Activated CD4-positive, alpha-beta T cell treated with anti-CD3 and anti-CD28 coated beads, Interleukin-2, amount 10 ng/mL, durations not matched to agents 24 days and 14 days (primary cell): ENCODE results near the gene NEBL. TPM values are rescaled to one million over a fixed set of nuclear protein-coding genes. Genes with fewer than 3 reads are reported as not detected.

Experiments used
- DNase-seq: peaks from one replicate; pipeline ENCODE4 v3.0.0; 2022
- H3K27ac Mint-ChIP-seq: one replicate; pipeline ENCODE4 v1.8.0; 2022; ENCODE audit warnings: mild to moderate bottlenecking, mixed read lengths
- H3K27me3 Mint-ChIP-seq: one replicate; pipeline ENCODE4 v1.8.0; 2022; ENCODE audit warnings: mixed read lengths
- H3K36me3 Mint-ChIP-seq: one replicate; pipeline ENCODE4 v1.8.0; 2022; ENCODE audit warnings: low read depth, mild to moderate bottlenecking, mixed read lengths
- H3K4me1 Mint-ChIP-seq: one replicate; pipeline ENCODE4 v1.8.0; 2021; ENCODE audit warnings: mixed read lengths
- H3K4me3 Mint-ChIP-seq: one replicate; pipeline ENCODE4 v1.8.0; 2022; ENCODE audit warnings: mild to moderate bottlenecking, moderate library complexity, mixed read lengths
- H3K9me3 Mint-ChIP-seq: one replicate; pipeline ENCODE4 v1.8.0; 2021; ENCODE audit warnings: mixed read lengths
- intact Hi-C: fragments of 100-400 bp; cut with micrococcal nuclease; formaldehyde crosslinking; loops from one replicate; pipeline ENCODE4 v1.15.1; 2023
- total RNA-seq: library from RNA; stranded (reverse); gene quantifications from 2 replicates; pipeline ENCODE4 v1.2.3, GENCODE V29; 2022

Gene NEBL
- total RNA-seq, 1 donor from 2014 or later: 0.42 TPM

GRCh38 chr10:20768843-20769242 lies 128.3 kb downstream of the NEBL start:
- intact Hi-C loops: no loop called here
- Mint-ChIP-seq H3K27ac (no peak overlapping the region), H3K4me3 (no peak overlapping the region), H3K9me3 (peaks cover 6% of the 10 kb centered on the region), H3K36me3 (no peaks in the 10 kb centered on the region), H3K4me1 (no peaks in the 10 kb centered on the region), H3K27me3 (no peaks in the 10 kb centered on the region)
- DNase-seq: no peak

GRCh38 chr10:20767028-20767427 lies 130.1 kb downstream of the NEBL start:
- Mint-ChIP-seq H3K36me3 (no peaks in the 10 kb centered on the region), H3K4me1 (no peaks in the 10 kb centered on the region), H3K27ac (no peak overlapping the region), H3K27me3 (no peaks in the 10 kb centered on the region), H3K4me3 (no peak overlapping the region), H3K9me3 (peaks cover 5% of the 10 kb centered on the region)
- intact Hi-C loops: no loop called here
- DNase-seq: no peak

- Mint-ChIP-seq H3K4me3 (no peak overlapping the region), H3K9me3 (peaks cover 4% of the 10 kb centered on the region), H3K4me1 (no peaks in the 10 kb centered on the region), H3K27me3 (no peaks in the 10 kb centered on the region), H3K27ac (no peak overlapping the region), H3K36me3 (no peaks in the 10 kb centered on the region)
- no peak for DNase-seq
- intact Hi-C loops: no loop called here
These were observed 132.0 kb downstream of the NEBL start for GRCh38 chr10:20765066-20765465.

GRCh38 chr10:20760460-20760859 lies 136.7 kb downstream of the NEBL start:
- Mint-ChIP-seq H3K36me3 (no peaks in the 10 kb centered on the region), H3K4me3 (no peak overlapping the region), H3K27ac (no peak overlapping the region), H3K27me3 (no peaks in the 10 kb centered on the region), H3K9me3 (peaks cover 8% of the 10 kb centered on the region), H3K4me1 (no peaks in the 10 kb centered on the region)
- intact Hi-C loops: no loop called here
- DNase-seq: no peak

- intact Hi-C loops: no loop called here
- H3K9me3 Mint-ChIP-seq: no peaks in the 10 kb centered on the region
These were observed 148.6 kb downstream of the NEBL start for GRCh38 chr10:20748551-20748950.

GRCh38 chr10:20747782-20748181 lies 149.3 kb downstream of the NEBL start:
- no peak overlapping the region for H3K4me3 Mint-ChIP-seq
- no peak overlapping the region for H3K27ac Mint-ChIP-seq
- intact Hi-C loops: no loop called here
- no peaks in the 10 kb centered on the region for H3K9me3 Mint-ChIP-seq
- no peaks in the 10 kb centered on the region for H3K4me1 Mint-ChIP-seq
- no peaks in the 10 kb centered on the region for H3K27me3 Mint-ChIP-seq
- DNase-seq: no peak
- no peaks in the 10 kb centered on the region for H3K36me3 Mint-ChIP-seq

More at GRCh38 chr10:20748551-20748950, 148.6 kb downstream of the NEBL start:
- Mint-ChIP-seq H3K36me3 (no peaks in the 10 kb centered on the region), H3K27ac (no peak overlapping the region), H3K4me3 (no peak overlapping the region), H3K27me3 (no peaks in the 10 kb centered on the region), H3K4me1 (no peaks in the 10 kb centered on the region)
- no peak for DNase-seq

- Mint-ChIP-seq H3K9me3 (no peaks in the 10 kb centered on the region), H3K27ac (no peak overlapping the region), H3K4me1 (no peaks in the 10 kb centered on the region), H3K36me3 (no peaks in the 10 kb centered on the region), H3K4me3 (no peak overlapping the region), H3K27me3 (no peaks in the 10 kb centered on the region)
- no peak for DNase-seq
- intact Hi-C loops: no loop called here
These were observed 150.3 kb downstream of the NEBL start for GRCh38 chr10:20746856-20747255.

GRCh38 chr10:20745556-20746375 lies 151.3 kb downstream of the NEBL start:
- Mint-ChIP-seq H3K27ac (no peak overlapping the region), H3K4me1 (no peaks in the 10 kb centered on the region), H3K27me3 (no peaks in the 10 kb centered on the region), H3K9me3 (no peaks in the 10 kb centered on the region), H3K4me3 (no peak overlapping the region), H3K36me3 (no peaks in the 10 kb centered on the region)
- no peak for DNase-seq
- intact Hi-C loops: no loop called here

- H3K9me3 Mint-ChIP-seq: no peaks in the 10 kb centered on the region
- H3K27me3 Mint-ChIP-seq: no peaks in the 10 kb centered on the region
- H3K4me3 Mint-ChIP-seq: no peak overlapping the region
- no peak for DNase-seq
- no peaks in the 10 kb centered on the region for H3K4me1 Mint-ChIP-seq
- H3K27ac Mint-ChIP-seq: no peak overlapping the region
- intact Hi-C loops: no loop called here
- H3K36me3 Mint-ChIP-seq: no peaks in the 10 kb centered on the region
These were observed 152.3 kb downstream of the NEBL start for GRCh38 chr10:20744821-20745220.

- H3K9me3 Mint-ChIP-seq: no peaks in the 10 kb centered on the region
- H3K27ac Mint-ChIP-seq: no peak overlapping the region
- no peaks in the 10 kb centered on the region for H3K4me1 Mint-ChIP-seq
- H3K36me3 Mint-ChIP-seq: no peaks in the 10 kb centered on the region
- no peak overlapping the region for H3K4me3 Mint-ChIP-seq
- intact Hi-C loops: no loop called here
- no peaks in the 10 kb centered on the region for H3K27me3 Mint-ChIP-seq
- DNase-seq: no peak
These were observed 153.2 kb downstream of the NEBL start for GRCh38 chr10:20743942-20744341.

- DNase-seq: no peak
- no peaks in the 10 kb centered on the region for H3K27me3 Mint-ChIP-seq
- no peak overlapping the region for H3K4me3 Mint-ChIP-seq
- H3K27ac Mint-ChIP-seq: no peak overlapping the region
- no peaks in the 10 kb centered on the region for H3K36me3 Mint-ChIP-seq
- no peaks in the 10 kb centered on the region for H3K9me3 Mint-ChIP-seq
- intact Hi-C loops: no loop called here
- no peaks in the 10 kb centered on the region for H3K4me1 Mint-ChIP-seq
These were observed 154.2 kb downstream of the NEBL start for GRCh38 chr10:20742737-20743541.

GRCh38 chr10:20740120-20740519 lies 157.0 kb downstream of the NEBL start:
- H3K27me3 Mint-ChIP-seq: no peaks in the 10 kb centered on the region
- H3K9me3 Mint-ChIP-seq: no peaks in the 10 kb centered on the region

GRCh38 chr10:20737107-20737506 lies 160.0 kb downstream of the NEBL start:
- no peak for DNase-seq
- Mint-ChIP-seq H3K27me3 (no peaks in the 10 kb centered on the region), H3K9me3 (peaks cover 4% of the 10 kb centered on the region), H3K4me1 (no peaks in the 10 kb centered on the region), H3K27ac (no peak overlapping the region), H3K4me3 (no peak overlapping the region), H3K36me3 (no peaks in the 10 kb centered on the region)
- intact Hi-C loops: no loop called here

More at GRCh38 chr10:20740120-20740519, 157.0 kb downstream of the NEBL start:
- intact Hi-C loops: no loop called here
- H3K36me3 Mint-ChIP-seq: no peaks in the 10 kb centered on the region
- no peak overlapping the region for H3K4me3 Mint-ChIP-seq
- H3K27ac Mint-ChIP-seq: no peak overlapping the region
- DNase-seq: no peak
- no peaks in the 10 kb centered on the region for H3K4me1 Mint-ChIP-seq
